ENCODE measurements around the gene IQUB.

GRCh38 chr7:123440101-123440548 lies 94.3 kb downstream of the IQUB start:
- TF ChIP-seq POLR2AphosphoS5 (IDR thresholded peaks at IDR 0.05), result no peak
- TF ChIP-seq CTCF (IDR thresholded peaks at IDR 0.05), result no peak
